HG03139 (cell line): ENCODE results near the gene DCAKD.

ENCODE experiments used
- ATAC-seq: cut with Tn5 transposase; IDR thresholded peaks from one replicate; pipeline ENCODE4 v1.9.1; 2021; ENCODE audit not compliant: unreplicated experiment

Gene DCAKD

GRCh38 chr17:45032174-45032541 is 19.3 kb downstream of the DCAKD start:
- ATAC-seq: no peak

GRCh38 chr17:45031231-45032173 is 19.9 kb downstream of the DCAKD start:
- no peak for ATAC-seq

GRCh38 chr17:45030733-45031132 is 20.7 kb downstream of the DCAKD start:
- no peak for ATAC-seq

- no peak for ATAC-seq
Observed at GRCh38 chr17:45029758-45030423, 21.5 kb downstream of the DCAKD start.

GRCh38 chr17:45029096-45029495 is 22.3 kb downstream of the DCAKD start:
- ATAC-seq: no peak

GRCh38 chr17:45022655-45023339 is 28.6 kb downstream of the DCAKD start:
- no peak for ATAC-seq

GRCh38 chr17:45022288-45022648 is 29.2 kb downstream of the DCAKD start:
- no peak for ATAC-seq

- no peak for ATAC-seq
Observed at GRCh38 chr17:45021607-45022287, 29.7 kb downstream of the DCAKD start.

GRCh38 chr17:45020354-45021138 is 30.9 kb downstream of the DCAKD start:
- ATAC-seq: no peak

- ATAC-seq: no peak
Observed at GRCh38 chr17:45018848-45019711, 32.4 kb downstream of the DCAKD start.

GRCh38 chr17:45018514-45018847 is 33.0 kb downstream of the DCAKD start:
- no peak for ATAC-seq

- no peak for ATAC-seq
Observed at GRCh38 chr17:45016823-45017222, 34.6 kb downstream of the DCAKD start.

GRCh38 chr17:45016237-45016636 is 35.2 kb downstream of the DCAKD start:
- no peak for ATAC-seq

GRCh38 chr17:45013021-45013997 is 38.1 kb downstream of the DCAKD start:
- ATAC-seq: no peak

GRCh38 chr17:45011767-45012166 is 39.7 kb downstream of the DCAKD start:
- no peak for ATAC-seq

- ATAC-seq: no peak
Observed at GRCh38 chr17:45009676-45010467, 41.6 kb downstream of the DCAKD start.

GRCh38 chr17:45008216-45008615 is 43.2 kb downstream of the DCAKD start:
- ATAC-seq: no peak
